ENCODE results near the gene UBAP2. TPM values are rescaled to one million over a fixed set of nuclear protein-coding genes. Genes with fewer than 3 reads are reported as not detected.

UBAP2 gene
- total RNA-seq, 1 experiment from 2014 or later, result 60.8 TPM

GRCh38 chr9:33923079-33923478 is 125.6 kb downstream of the UBAP2 start:
- no peaks in the 10 kb centered on the region for H4K20me1 ChIP-seq (ENCODE audit: control insufficient read depth, insufficient read depth, insufficient read length)
- no peak overlapping the region for H4K91ac ChIP-seq (ENCODE audit: insufficient read length, low read depth, low read length)
- no peak overlapping the region for H2BK12ac ChIP-seq (ENCODE audit: insufficient read length, low read depth, low read length)
- Mint-ChIP-seq H3K4me3 (no peak overlapping the region), H3K27ac (no peak overlapping the region), H3K36me3 (ENCODE audit: insufficient read depth in 1 of 3, low read depth in 3 of 3) (peaks cover 27 to 97% (median 71%) of the 10 kb centered on the region in 3 experiments; a peak in 6 of 7 replicates), H3K27me3 (ENCODE audit: low read depth) (peaks cover 2% of the 10 kb centered on the region; the same call in 1 of the 2 replicates), H3K4me1 (peaks cover 13 to 30% of the 10 kb centered on the region in 2 experiments), H3K9me3 (no peaks in the 10 kb centered on the region)
- H4K8ac ChIP-seq (replicated peaks; ENCODE audit: insufficient read length, low read depth, low read length), result no peak overlapping the region
- DNase-seq, result no peak
- H3K4me1 ChIP-seq (ENCODE audit: insufficient read depth, low read length), result no peaks in the 10 kb centered on the region
- H3K27me3 ChIP-seq (ENCODE audit: insufficient read depth, low read length), result no peaks in the 10 kb centered on the region
- no CpG with 5 or more reads among the region's 4 CpGs for WGBS (ENCODE audit: extremely low coverage, insufficient read length, low lambda C conversion rate)
- H3K4ac ChIP-seq (ENCODE audit: low read depth, low read length), result no peak overlapping the region
- H3K79me2 ChIP-seq (ENCODE audit: insufficient read depth, low read length), result no peaks in the 10 kb centered on the region
- no peaks in the 10 kb centered on the region for H3K23me2 ChIP-seq (ENCODE audit: insufficient read length, low read depth, low read length, poor library complexity, severe bottlenecking)
- H3K79me1 ChIP-seq (ENCODE audit: insufficient read depth, low read depth, low read length, poor library complexity, severe bottlenecking), result no peaks in the 10 kb centered on the region
- H2BK20ac ChIP-seq (ENCODE audit: low read depth, low read length, poor library complexity, severe bottlenecking), result no peak overlapping the region
- no peak overlapping the region for H2BK15ac ChIP-seq (ENCODE audit: low read depth, low read length)
- H3K27ac ChIP-seq (ENCODE audit: insufficient read length, low read depth, low read length), result no peak overlapping the region
- no peak overlapping the region for H3K14ac ChIP-seq (ENCODE audit: insufficient read depth, low read length)
- H3K23ac ChIP-seq (ENCODE audit: insufficient read length, low read depth, low read length), result no peak overlapping the region
- H2AFZ ChIP-seq (ENCODE audit: low read length), result no peak overlapping the region
- no peaks in the 10 kb centered on the region for H3K9me3 ChIP-seq (ENCODE audit: control insufficient read depth, low read depth, low read length)
- no peak for TF ChIP-seq CTCF (conservative IDR thresholded peaks at IDR 0.05)
- H4K5ac ChIP-seq (ENCODE audit: insufficient read length, low read depth, low read length), result no peak overlapping the region
- H3K4me2 ChIP-seq (ENCODE audit: insufficient read depth, insufficient read length, low read length), result no peak overlapping the region
- no peak overlapping the region for H3K9ac ChIP-seq (ENCODE audit: extremely low read depth, insufficient read length, low read length)
- H2BK120ac ChIP-seq (ENCODE audit: low read depth, low read length, poor library complexity, severe bottlenecking), result no peak overlapping the region
- H3T11ph ChIP-seq (ENCODE audit: low read length), result no peak overlapping the region
- H3K18ac ChIP-seq (ENCODE audit: insufficient read length, low read depth, low read length), result no peak overlapping the region
- no peak overlapping the region for H2BK5ac ChIP-seq (ENCODE audit: insufficient read length, low read length)
- H3K56ac ChIP-seq (ENCODE audit: insufficient read length, low read depth, low read length), result no peak overlapping the region
- H2AK5ac ChIP-seq (ENCODE audit: insufficient read length, low read length), result no peak overlapping the region

Data from H9 (cell line).